K562 (cell line): Measurements from ENCODE around the gene KIAA0319L. TPM values are rescaled to one million over a fixed set of nuclear protein-coding genes. Genes with fewer than 3 reads are reported as not detected.

Experiments used
- ATAC-seq: fragments of 200-7000 bp; cut with Tn5 transposase; 3 replicates; pipeline ENCODE4 v1.9.1; 2020; ENCODE audit warnings: moderate library complexity
- BruUV-seq: library from RNA; stranded (reverse); fragments of 400-500 nt; replicated peaks from 2 replicates; lab custom pipeline; 2021; lab: Mats Ljungman, UMichigan
- CTCF ChIA-PET: fragments of 300-600 bp; formaldehyde crosslinking; extraction: SDS; loops from one replicate; lab custom pipeline; 2021; ENCODE audit warnings: low intra/inter-chr PET ratio; lab: Yijun Ruan, JAX
- POLR2A ChIA-PET: fragments of 300-600, 350-650 bp; sonication (Branson Sonifier 250); formaldehyde crosslinking; extraction: SDS; loops from one replicate; lab custom pipeline; 2021; ENCODE audit warnings: antibody characterized with exemption, inconsistent platforms; lab: Yijun Ruan, JAX
- DNase-seq, 4 experiments: peaks; one replicate each; pipeline versions ENCODE4 v3.0.0 to v3.0.0-alpha.2; 2011 to 2018; ENCODE audit warnings: low spot score in 3 of 4, mixed read lengths in 3 of 4; ENCODE audit errors: extremely low read depth in 1 of 4
- FAIRE-seq: peaks from 2 replicates; lab custom pipeline; 2011; peaks lifted over from hg19 to GRCh38; lab: Jason Lieb, UNC
- H2AFZ ChIP-seq: 2 replicates; pipeline ENCODE4 v1.6.0; 2011; ENCODE audit warnings: low read depth, low read length, control low read depth, inconsistent platforms
- H3K27ac ChIP-seq: fragments of 200-600 bp; 3 replicates; pipeline ENCODE4 v1.8.0; 2011; ENCODE audit warnings: low read depth, mild to moderate bottlenecking, control low read depth, inconsistent platforms, low read length, moderate library complexity, mixed read lengths; ENCODE audit errors: extremely low read depth
- H3K27me3 ChIP-seq, 2 experiments: fragments of 300-600 bp in 1 of 2; 2 replicates in 1 of 2; 3 replicates in 1 of 2; pipeline versions ENCODE4 v1.6.0 to v1.8.0; 2011; ENCODE audit warnings: inconsistent platforms in 2 of 2, low read length in 2 of 2, mild to moderate bottlenecking in 1 of 2, mixed read lengths in 1 of 2, moderate library complexity in 1 of 2; ENCODE audit not compliant: control insufficient read depth in 2 of 2, insufficient read depth in 2 of 2
- H3K36me3 ChIP-seq: fragments of 300-600 bp; 3 replicates; pipeline ENCODE4 v1.8.0; 2011; ENCODE audit warnings: mild to moderate bottlenecking, low read length, inconsistent platforms; ENCODE audit not compliant: control insufficient read depth, insufficient read depth
- H3K4me1 ChIP-seq, 2 experiments: fragments of 200-600 bp in 1 of 2; replicated peaks in 1 of 2; 2 replicates in 1 of 2; 3 replicates in 1 of 2; pipeline versions ENCODE4 v1.5.1 to v1.8.0; 2011; ENCODE audit warnings: inconsistent platforms in 2 of 2, low read length in 2 of 2, mild to moderate bottlenecking in 1 of 2, mixed read lengths in 1 of 2, moderate library complexity in 1 of 2; ENCODE audit not compliant: control insufficient read depth in 2 of 2, insufficient read depth in 2 of 2
- H3K4me2 ChIP-seq: 2 replicates; pipeline ENCODE4 v1.6.1; 2011; ENCODE audit warnings: low read length, control low read depth, inconsistent platforms, mixed read lengths; ENCODE audit not compliant: insufficient read depth
- H3K4me3 ChIP-seq: fragments of 200-600 bp; sonication (generic), shearing (Covaris generic); 2 replicates; pipeline ENCODE4 v1.5.1; 2016; ENCODE audit warnings: control low read depth, inconsistent platforms
- H3K79me2 ChIP-seq: fragments of 200-600 bp; 3 replicates; pipeline ENCODE4 v1.8.0; 2011; ENCODE audit warnings: low read length, inconsistent platforms; ENCODE audit not compliant: control insufficient read depth, insufficient read depth
- H3K9ac ChIP-seq, 2 experiments: 2 replicates each; pipeline versions ENCODE4 v1.6.0 to v1.6.1; 2011; ENCODE audit warnings: low read depth in 2 of 2, low read length in 2 of 2, control low read depth in 1 of 2, inconsistent platforms in 1 of 2, mild to moderate bottlenecking in 1 of 2, mixed read lengths in 1 of 2; ENCODE audit not compliant: insufficient read depth in 1 of 2
- H3K9me1 ChIP-seq: one replicate; pipeline ENCODE4 v1.6.0; 2011; ENCODE audit warnings: inconsistent platforms, mild to moderate bottlenecking, low read length, moderate library complexity; ENCODE audit not compliant: control insufficient read depth, insufficient read depth
- H3K9me3 ChIP-seq: replicated peaks from 2 replicates; pipeline ENCODE4 v1.5.1; 2011; ENCODE audit warnings: low read depth, low read length, inconsistent platforms; ENCODE audit not compliant: control insufficient read depth, insufficient read depth
- H4K20me1 ChIP-seq: replicated peaks from 2 replicates; pipeline ENCODE4 v1.6.1; 2011; ENCODE audit warnings: low read length, inconsistent platforms, mixed read lengths; ENCODE audit not compliant: control insufficient read depth, insufficient read depth
- CBX1 ChIP-seq: sonication (generic); IDR thresholded peaks from 2 replicates; pipeline ENCODE4 v1.6.1; 2016; ENCODE audit warnings: antibody characterized with exemption, low read depth, mild to moderate bottlenecking
- EHMT2 ChIP-seq: fragments of 450-650 bp; IDR thresholded peaks from 2 replicates; pipeline ENCODE4 v1.6.1; 2018; ENCODE audit warnings: antibody characterized with exemption
- ERF ChIP-seq: fragments of 450-650 bp; formaldehyde crosslinking; IDR thresholded peaks from 2 replicates; pipeline ENCODE4 v1.4.0; 2020; ENCODE audit warnings: mild to moderate bottlenecking, mixed read lengths
- GTF3C2 ChIP-seq: IDR thresholded peaks from 3 replicates; pipeline ENCODE4 v1.6.1; 2011; ENCODE audit warnings: borderline replicate concordance, mild to moderate bottlenecking, moderate library complexity; ENCODE audit not compliant: insufficient read length; ENCODE audit errors: extremely low read depth
- HNRNPH1 ChIP-seq: fragments of 200-400 bp; formaldehyde crosslinking; optimal IDR thresholded peaks from 2 replicates; pipeline ENCODE3; 2017; ENCODE audit warnings: low read depth, mild to moderate bottlenecking, low read length, moderate library complexity
- KLF10 ChIP-seq: fragments of 250-450 bp; sonication (Bioruptor Pico); IDR thresholded peaks from 2 replicates; pipeline ENCODE4 v1.6.1; 2021; ENCODE audit warnings: matching md5 sums
- RAD21 ChIP-seq, 2 experiments: fragments of 250-450 bp in 1 of 2; fragments of 450-650 bp in 1 of 2; sonication (Bioruptor Pico) in 1 of 2; formaldehyde crosslinking in 1 of 2; IDR thresholded peaks in 1 of 2; conservative IDR thresholded peaks in 1 of 2; 2 replicates each; pipeline versions ENCODE4 v1.4.0 to v1.8.0; 2020 to 2022; ENCODE audit warnings: mild to moderate bottlenecking in 2 of 2, moderate library complexity in 1 of 2
- SLC30A9 ChIP-seq: fragments of 250-450 bp; sonication (Bioruptor Pico); IDR thresholded peaks from 2 replicates; pipeline ENCODE4 v1.8.0; 2022; ENCODE audit warnings: mild to moderate bottlenecking, moderate library complexity
- TRIM25 ChIP-seq: fragments of 450-650 bp; IDR thresholded peaks from 2 replicates; pipeline ENCODE4 v1.7.0; 2016; ENCODE audit warnings: borderline replicate concordance
- ZBTB33 ChIP-seq: sonication (generic); formaldehyde crosslinking; IDR thresholded peaks from 2 replicates; pipeline ENCODE4 v1.8.1; 2023; ENCODE audit warnings: mild to moderate bottlenecking, missing genetic modification reagents
- ZNF584 ChIP-seq: fragments of 200-800 bp; sonication (Bioruptor generic); IDR thresholded peaks from 2 replicates; pipeline ENCODE4 v1.6.1; 2016; ENCODE audit warnings: low read depth, mild to moderate bottlenecking, missing genetic modification characterization, missing compliant biosample characterization
- WGBS: fragments of 100-300 bp; shearing (Covaris generic); methylation state at CpG from one replicate; pipeline ENCODE4 v1.1.6; 2016; ENCODE audit warnings: low coverage, mixed read lengths; ENCODE audit not compliant: insufficient coverage; ENCODE audit errors: missing lambda C conversion rate; 5-methylcytosine and 5-hydroxymethylcytosine counted together
- in situ Hi-C: fragments of 300-500 bp; cut with MboI; formaldehyde crosslinking; loops from 4 replicates; pipeline ENCODE4 v1.15.0; 2018; ENCODE audit warnings: inconsistent platforms, mixed read lengths
- intact Hi-C: fragments of 100-400 bp; cut with micrococcal nuclease; formaldehyde crosslinking; loops from 2 replicates; pipeline ENCODE4 v1.14.2; 2022
- polyA plus RNA-seq, 8 experiments: library from polyadenylated mRNA; depleted of rRNA in 4 of 8; stranded (reverse) in 5 of 8; unstranded in 3 of 8; fragments of >200 nt; fragmentation: Nextera tagmentation in 2 of 8; fragmentation: Illumina TruSeq in 1 of 8; extraction: Ambion mirVana in 2 of 8; extraction: Trizol in 1 of 8; gene quantifications; 2 replicates each; pipeline versions ENCODE4 v1.2.1 to v1.2.3, GENCODE V29; 2011 to 2014; ENCODE audit warnings: inconsistent platforms in 1 of 8, missing spikeins in 1 of 8
- total RNA-seq, 7 experiments: library from RNA; depleted of rRNA in 6 of 7; stranded (reverse); fragments of >200 nt in 6 of 7; fragmentation: Illumina TruSeq in 2 of 7; extraction: Trizol in 2 of 7; gene quantifications; 2 replicates each; pipeline versions ENCODE4 v1.2.1 to v1.2.3, GENCODE V29; 2011 to 2021; ENCODE audit warnings: low replicate concordance in 1 of 7
- TF ChIP-seq, protein P1 (sequence below), 2 experiments: fragments of 450-650 bp in 1 of 2; sonication (generic) in 1 of 2; formaldehyde crosslinking; conservative IDR thresholded peaks; 2 replicates each; pipeline versions ENCODE4 v1.4.0 to v1.8.1; 2020 to 2022; ENCODE audit warnings: mild to moderate bottlenecking in 1 of 2, missing genetic modification reagents in 1 of 2

Gene KIAA0319L
- total and polyA plus RNA-seq, 9 of the 15 experiments (the other 6 are each of a cell fraction or from before 2014, with no cell fraction given): 2.4 to 51.7 (median 27.4) TPM

DNA sequence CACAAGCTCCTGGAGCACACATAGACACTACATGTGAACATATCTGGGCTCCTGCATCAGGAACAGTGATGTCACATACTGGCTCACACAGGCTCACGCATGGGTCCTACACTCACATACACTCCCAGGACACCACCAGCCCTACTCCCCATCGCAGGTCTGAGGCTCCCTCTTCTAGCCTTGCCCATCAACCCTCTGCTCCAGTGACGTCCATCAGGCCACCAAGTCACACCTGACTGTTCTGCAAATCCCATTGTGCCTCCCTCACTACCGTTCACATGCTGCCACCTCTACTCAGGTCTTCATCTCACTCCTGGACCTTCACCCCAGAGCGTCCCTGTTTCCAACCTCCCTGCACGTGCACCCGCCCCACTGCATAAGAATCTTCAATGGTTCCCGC, 34.0 kb upstream of the KIAA0319L start (continued):
- TF ChIP-seq ERF (CRISPR knock-in tag) (no peak), HNRNPH1 (no peak), EHMT2 (no peak), SLC30A9 (no peak)

DNA sequence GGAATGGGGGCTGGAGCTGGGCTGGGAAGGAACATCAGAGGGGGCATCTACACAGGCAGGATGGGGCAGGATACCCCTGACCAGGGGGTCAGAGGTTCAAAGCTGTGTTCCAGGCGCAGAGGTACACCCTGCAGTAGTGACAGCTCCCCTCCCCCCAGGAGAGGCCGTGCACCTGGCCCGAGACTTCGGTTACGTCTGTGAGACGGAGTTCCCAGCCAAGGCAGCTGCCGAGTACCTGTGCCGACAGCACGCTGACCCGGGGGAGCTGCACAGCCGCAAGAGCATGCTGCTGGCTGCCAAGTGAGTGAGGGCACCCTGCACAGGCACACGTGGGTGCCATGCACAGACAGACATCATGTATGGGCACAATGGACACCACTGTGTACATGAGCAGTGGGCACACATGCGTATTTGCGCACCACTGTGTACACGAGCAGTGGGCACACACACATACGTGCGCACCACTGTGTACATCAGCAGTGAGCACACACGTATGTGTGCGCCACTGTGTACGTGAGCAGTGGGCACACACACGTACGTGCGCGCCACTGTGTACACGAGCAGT, 33.4 kb upstream of the KIAA0319L start:
- Histone ChIP-seq H3K9me1 (no peaks in the 10 kb centered on the region), H3K4me3 (no peak overlapping the region), H3K4me2 (no peak overlapping the region), H4K20me1 (no peaks in the 10 kb centered on the region), H2AFZ (no peak overlapping the region), H3K27me3 (no peaks in the 10 kb centered on the region), H3K79me2 (no peaks in the 10 kb centered on the region), H3K9ac (peak overlapping the region in 1 of 2 experiments; percentile 51; a peak in 1 of 4 replicates), H3K36me3 (peaks cover 2% of the 10 kb centered on the region; the same call in 1 of the 3 replicates), H3K27ac (no peak overlapping the region), H3K4me1 (peaks cover 4 to 10% of the 10 kb centered on the region in 2 experiments; a peak in 3 of 5 replicates), H3K9me3 (no peaks in the 10 kb centered on the region)
- WGBS: 85% methylated on average over 25 of the region's 25 CpGs
- ATAC-seq: no peak
- no peak for FAIRE-seq
- no peak for DNase-seq
- in situ Hi-C loops: no loop called here
- no TSS peak for BruUV-seq
- intact Hi-C loops: no loop called here
- CTCF ChIA-PET: no interaction called here
- POLR2A ChIA-PET: interaction anchor here (0.8 kb wide), 1 partner anchor 9 kb away, joined by 3 read pairs; no protein-coding TSS in a partner anchor
- TF ChIP-seq RAD21 (CRISPR knock-in tag; conservative IDR thresholded peaks at IDR 0.05 in 1 of 2, IDR thresholded peaks at IDR 0.05 in 1 of 2) (no peak), CBX1 (no peak), ZBTB33 (CRISPR knock-in tag) (no peak), TRIM25 (no peak), ZNF584 (no peak), KLF10 (no peak), GTF3C2 (no peak)
- TF ChIP-seq, protein P1, sequence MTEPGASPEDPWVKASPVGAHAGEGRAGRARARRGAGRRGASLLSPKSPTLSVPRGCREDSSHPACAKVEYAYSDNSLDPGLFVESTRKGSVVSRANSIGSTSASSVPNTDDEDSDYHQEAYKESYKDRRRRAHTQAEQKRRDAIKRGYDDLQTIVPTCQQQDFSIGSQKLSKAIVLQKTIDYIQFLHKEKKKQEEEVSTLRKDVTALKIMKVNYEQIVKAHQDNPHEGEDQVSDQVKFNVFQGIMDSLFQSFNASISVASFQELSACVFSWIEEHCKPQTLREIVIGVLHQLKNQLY (CRISPR knock-in tag; conservative IDR thresholded peaks at IDR 0.05): no peak
